ENCODE measurements around the gene DBN1.

DNA sequence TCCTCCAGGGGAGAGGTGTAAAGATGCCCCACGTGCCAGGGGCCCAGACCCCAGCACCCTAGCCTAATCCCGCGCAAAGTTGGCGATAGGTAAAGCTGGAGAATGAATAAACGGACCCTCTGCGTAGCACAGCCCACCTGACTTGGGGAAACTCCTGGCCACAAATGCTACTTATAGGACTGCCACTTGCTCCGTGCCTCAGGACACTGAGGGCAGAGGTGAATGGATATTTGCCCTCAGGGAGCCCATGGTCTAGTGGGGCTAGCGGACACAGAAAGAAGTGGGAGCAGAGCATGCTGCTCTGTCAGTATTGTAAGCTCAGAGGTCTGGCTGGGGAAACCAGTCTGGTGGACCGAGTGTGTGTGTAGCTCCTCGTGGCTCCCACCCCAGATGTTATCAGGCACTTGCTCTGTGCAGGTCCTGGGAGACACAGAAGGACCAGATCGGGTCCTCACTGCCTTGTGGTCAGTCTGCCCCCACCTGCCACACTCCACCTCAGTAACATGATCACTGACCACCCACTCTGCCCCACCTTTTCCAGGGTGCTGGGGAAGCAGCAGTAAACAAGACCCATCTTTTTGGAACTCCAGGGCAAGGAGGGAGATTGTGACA, 46.1 kb downstream of the DBN1 start:
- TF ChIP-seq CTCF (IDR thresholded peaks at IDR 0.05) (no peak), RFX5 (IDR thresholded peaks at IDR 0.05) (no peak), POLR2A (IDR thresholded peaks at IDR 0.05; ENCODE audit: low read length) (no peak; the same call in 1 of the 2 replicates), HMGXB4 (CRISPR knock-in tag; IDR thresholded peaks at IDR 0.05; ENCODE audit: borderline replicate concordance) (no peak)

Measured in A549 (cell line).